ENCODE results near the gene CCDC40. TPM values are rescaled to one million over a fixed set of nuclear protein-coding genes. Genes with fewer than 3 reads are reported as not detected.
A peak's percentile ranks its signal among the peaks of the same experiment; 100 is the strongest.

CCDC40 gene
- total RNA-seq, 2 experiments from 2014 or later = 0.20 to 0.84 TPM

DNA sequence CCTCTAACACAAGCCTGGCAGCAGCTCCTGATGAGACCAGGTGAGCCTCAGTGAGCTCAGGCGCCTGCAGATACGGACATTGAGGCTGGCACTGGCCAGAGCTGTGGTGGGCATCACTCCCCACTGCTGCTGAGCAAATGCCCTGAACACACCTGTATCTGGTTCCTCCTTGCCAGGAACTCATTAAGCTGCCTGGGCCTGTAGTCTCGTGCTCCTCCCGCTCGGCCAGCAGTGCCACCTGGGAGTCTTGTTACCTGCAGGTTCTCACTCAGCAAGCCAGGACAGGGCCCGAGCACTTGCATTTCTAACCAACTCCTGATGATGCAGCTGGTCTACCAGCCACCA, 97.2 kb downstream of the CCDC40 start:
- CTCF ChIA-PET = interaction anchor here (0.6 to 2.0 kb wide), 4 partner anchors 8 to 235 kb away, joined by 3 to 8 read pairs (median 4); partner anchors contain the start of gene GAA
- no peak for ATAC-seq

DNA sequence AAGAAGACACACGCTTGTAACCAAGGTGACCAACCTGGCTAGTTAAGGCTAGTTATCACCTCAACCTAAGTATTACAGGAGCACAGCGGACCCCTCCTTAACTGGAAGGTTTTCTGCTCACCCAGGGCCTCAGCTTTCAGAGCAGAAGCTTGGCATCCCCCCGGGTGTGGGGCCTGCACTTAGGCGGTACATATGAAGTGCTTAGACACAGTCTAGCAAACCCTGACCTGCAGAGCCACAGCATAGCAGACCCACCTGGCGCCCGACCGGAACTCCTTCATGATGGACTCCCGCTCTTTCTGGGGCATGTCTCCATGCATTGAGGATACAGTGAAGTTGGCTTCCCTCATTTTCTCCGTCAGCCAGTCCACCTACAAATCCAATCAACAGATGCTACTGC, 100.7 kb downstream of the CCDC40 start:
- ATAC-seq = no peak
- CTCF ChIA-PET = no interaction called here
- H3K9me3 Mint-ChIP-seq (ENCODE audit: low read depth) = no peaks in the 10 kb centered on the region
- no peak overlapping the region for H3K27ac Mint-ChIP-seq
- no peaks in the 10 kb centered on the region for H3K27me3 Mint-ChIP-seq
- DNase-seq = peak; percentile 33
- peaks cover 68% of the 10 kb centered on the region for H3K36me3 Mint-ChIP-seq
- H3K4me1 Mint-ChIP-seq = peaks cover 1% of the 10 kb centered on the region
- no peak overlapping the region for H3K4me3 Mint-ChIP-seq

More for the DNA sequence above, 97.2 kb downstream of the CCDC40 start:
- Mint-ChIP-seq H3K27ac (no peak overlapping the region), H3K4me3 (no peak overlapping the region), H3K36me3 (peaks cover 43% of the 10 kb centered on the region), H3K9me3 (ENCODE audit: low read depth) (no peaks in the 10 kb centered on the region), H3K4me1 (no peaks in the 10 kb centered on the region), H3K27me3 (peaks cover 13% of the 10 kb centered on the region)
- DNase-seq = peak; percentile 38

DNA sequence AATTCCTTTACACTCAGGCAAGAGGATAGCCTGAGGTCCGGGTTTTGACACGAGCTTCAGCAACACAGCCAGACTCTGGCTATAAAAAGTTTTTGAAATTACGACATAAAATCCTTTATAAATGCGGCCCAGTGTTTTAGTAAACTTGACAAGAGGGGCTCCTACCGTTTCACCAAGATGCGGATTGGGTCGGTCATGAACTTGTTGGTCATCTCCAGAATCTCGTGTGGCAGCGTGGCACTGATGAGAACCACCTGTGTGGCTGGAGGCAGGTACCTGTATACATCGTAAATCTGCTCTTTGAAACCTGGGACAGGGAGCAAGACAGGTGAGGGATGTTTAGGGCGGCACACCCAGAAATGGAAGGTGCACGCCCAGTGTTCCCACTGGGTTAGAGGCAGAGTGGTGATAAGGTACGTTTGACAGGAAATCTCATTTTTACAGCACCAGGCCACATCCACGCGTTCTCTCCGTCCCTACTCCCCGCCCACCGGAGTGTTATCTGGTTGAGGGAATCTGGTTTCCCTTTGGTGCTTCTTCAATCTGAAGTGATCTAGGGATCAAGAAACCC, 102.5 kb downstream of the CCDC40 start:
- no peak overlapping the region for H3K4me3 Mint-ChIP-seq
- DNase-seq (peak; percentile 36), ATAC-seq (no peak)
- H3K27me3 Mint-ChIP-seq = no peaks in the 10 kb centered on the region
- peaks cover 71% of the 10 kb centered on the region for H3K36me3 Mint-ChIP-seq
- H3K4me1 Mint-ChIP-seq = peaks cover 9% of the 10 kb centered on the region
- CTCF ChIA-PET = no interaction called here
- no peaks in the 10 kb centered on the region for H3K9me3 Mint-ChIP-seq (ENCODE audit: low read depth)
- H3K27ac Mint-ChIP-seq = no peak overlapping the region

DNA sequence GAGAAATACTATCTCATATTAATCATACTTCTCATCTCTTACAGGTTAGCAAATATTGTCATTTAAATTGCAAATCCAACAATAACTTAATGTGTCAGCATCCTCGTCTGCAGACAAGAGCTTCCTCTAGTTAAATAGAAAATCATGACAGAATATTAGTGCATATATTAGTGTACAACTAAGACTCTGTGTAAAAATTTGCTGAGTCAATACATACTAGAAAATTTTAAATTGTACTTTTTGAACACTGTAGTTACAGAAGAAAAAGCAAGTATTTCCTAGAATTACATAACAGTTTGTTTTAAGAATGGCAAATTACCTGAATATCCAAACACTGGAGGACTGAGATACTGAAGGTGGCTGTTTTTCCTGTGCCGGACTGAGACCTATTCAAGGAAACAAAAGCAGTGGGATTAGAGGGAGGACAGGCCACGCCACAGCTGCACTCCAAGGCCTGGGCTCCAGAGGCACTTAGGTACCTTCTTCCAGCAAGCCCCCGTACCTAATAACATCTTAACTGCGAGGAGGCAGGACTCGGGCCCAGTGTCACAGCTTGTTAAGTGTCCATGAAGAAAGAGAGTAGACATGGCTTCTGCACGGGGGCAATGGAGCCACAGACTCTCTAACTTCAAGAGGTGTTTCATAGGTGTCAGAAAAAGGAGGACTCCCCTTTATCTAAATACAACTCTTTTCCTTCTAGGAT, 105.2 kb downstream of the CCDC40 start:
- Mint-ChIP-seq H3K27ac (no peak overlapping the region), H3K4me1 (peaks cover 31% of the 10 kb centered on the region)
- CTCF ChIA-PET = interaction anchor here (3.1 kb wide), 1 partner anchor 40 kb away, joined by 22 read pairs; the partner anchor contains the start of gene GAA

DNA sequence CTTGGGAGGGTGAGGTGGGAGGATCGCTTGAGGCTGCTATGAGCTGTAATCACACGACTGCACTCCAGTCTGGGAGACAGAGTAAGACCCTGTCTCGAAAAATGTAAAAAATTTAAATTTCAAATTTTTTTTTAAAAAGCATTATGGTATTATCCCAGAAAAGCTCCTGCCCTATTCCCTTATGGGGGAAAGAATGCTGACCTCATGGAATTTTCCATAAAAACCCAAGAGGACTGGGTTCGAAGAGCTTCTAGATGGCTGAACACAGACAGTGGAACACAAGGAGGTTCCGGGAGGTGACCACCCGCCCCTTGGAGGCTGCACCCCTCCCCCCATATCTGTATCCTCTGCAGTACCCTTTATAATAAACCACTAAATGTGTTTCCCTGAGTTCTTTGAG, 106.5 kb downstream of the CCDC40 start:
- H3K9me3 Mint-ChIP-seq (ENCODE audit: low read depth) = no peaks in the 10 kb centered on the region
- CTCF ChIA-PET = interaction anchor here (0.6 to 3.1 kb wide), 4 partner anchors 42 to 193 kb away, joined by 3 to 22 read pairs (median 3); partner anchors contain the start of gene GAA
- no peak overlapping the region for H3K4me3 Mint-ChIP-seq
- H3K27me3 Mint-ChIP-seq = no peaks in the 10 kb centered on the region
- peaks cover 60% of the 10 kb centered on the region for H3K36me3 Mint-ChIP-seq
- peaks cover 36% of the 10 kb centered on the region for H3K4me1 Mint-ChIP-seq
- DNase-seq (no peak), ATAC-seq (no peak)
- H3K27ac Mint-ChIP-seq = no peak overlapping the region

More for the DNA sequence above, 105.2 kb downstream of the CCDC40 start:
- DNase-seq = no peak
- no peaks in the 10 kb centered on the region for H3K9me3 Mint-ChIP-seq (ENCODE audit: low read depth)
- H3K36me3 Mint-ChIP-seq = peaks cover 70% of the 10 kb centered on the region
- ATAC-seq = no peak
- H3K4me3 Mint-ChIP-seq = no peak overlapping the region
- H3K27me3 Mint-ChIP-seq = no peaks in the 10 kb centered on the region

DNA sequence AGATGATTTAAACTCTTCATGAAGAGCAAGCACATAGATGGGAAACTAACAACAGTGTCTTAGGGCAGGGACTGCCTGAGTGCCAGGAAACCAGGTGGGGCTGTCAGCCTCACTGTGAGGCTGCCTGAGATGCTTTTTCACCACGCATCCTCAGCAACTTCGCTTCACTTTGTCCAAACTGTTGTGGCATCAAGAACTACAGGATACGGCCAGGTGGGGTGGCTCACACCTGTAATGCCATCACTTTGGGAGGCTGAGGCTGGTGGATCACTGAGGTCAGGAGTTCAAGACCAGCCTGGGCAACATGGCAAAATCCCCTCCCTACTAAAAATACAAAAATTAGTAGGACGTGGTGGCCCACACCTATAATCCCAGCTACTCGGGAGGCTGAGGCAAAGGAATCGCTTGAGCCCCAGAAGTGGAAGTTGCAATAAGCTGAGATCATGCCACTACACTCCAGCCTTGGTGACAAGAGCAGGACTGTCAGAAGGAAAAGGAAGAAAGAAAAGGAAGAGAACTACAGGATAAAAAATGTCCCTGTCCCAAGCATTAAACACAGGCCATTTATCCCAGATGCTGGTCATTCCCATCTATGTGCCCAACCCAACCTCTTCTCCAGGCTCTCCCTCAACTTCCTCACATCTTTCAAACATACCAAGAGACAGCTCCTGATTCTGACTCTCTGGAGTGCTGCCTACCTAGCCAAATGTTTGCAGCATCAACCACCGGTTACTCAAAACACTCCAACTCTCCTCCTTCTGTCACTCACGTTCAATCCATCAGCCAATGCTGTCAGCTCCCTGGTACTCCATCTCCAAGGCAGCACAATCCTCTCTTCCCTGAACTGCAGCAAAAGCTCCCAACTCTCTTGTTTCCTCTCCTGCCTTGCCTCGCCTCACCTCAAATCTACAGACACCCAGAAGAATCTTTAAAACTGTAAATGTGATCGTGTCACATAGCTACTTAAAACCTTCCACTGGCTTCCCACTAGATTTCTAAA, 108.9 kb downstream of the CCDC40 start:
- Mint-ChIP-seq H3K27ac (peak overlapping the region; percentile 58), H3K4me3 (peak overlapping the region; percentile 81), H3K27me3 (no peaks in the 10 kb centered on the region), H3K36me3 (peaks cover 41% of the 10 kb centered on the region), H3K4me1 (peaks cover 45% of the 10 kb centered on the region), H3K9me3 (ENCODE audit: low read depth) (no peaks in the 10 kb centered on the region)
- ATAC-seq (no peak), DNase-seq (peak; percentile 50)
- CTCF ChIA-PET = interaction anchor here (1.0 to 2.0 kb wide), 9 partner anchors 12 to 139 kb away, joined by 3 to 16 read pairs (median 4); partner anchors contain the start of gene GAA

DNA sequence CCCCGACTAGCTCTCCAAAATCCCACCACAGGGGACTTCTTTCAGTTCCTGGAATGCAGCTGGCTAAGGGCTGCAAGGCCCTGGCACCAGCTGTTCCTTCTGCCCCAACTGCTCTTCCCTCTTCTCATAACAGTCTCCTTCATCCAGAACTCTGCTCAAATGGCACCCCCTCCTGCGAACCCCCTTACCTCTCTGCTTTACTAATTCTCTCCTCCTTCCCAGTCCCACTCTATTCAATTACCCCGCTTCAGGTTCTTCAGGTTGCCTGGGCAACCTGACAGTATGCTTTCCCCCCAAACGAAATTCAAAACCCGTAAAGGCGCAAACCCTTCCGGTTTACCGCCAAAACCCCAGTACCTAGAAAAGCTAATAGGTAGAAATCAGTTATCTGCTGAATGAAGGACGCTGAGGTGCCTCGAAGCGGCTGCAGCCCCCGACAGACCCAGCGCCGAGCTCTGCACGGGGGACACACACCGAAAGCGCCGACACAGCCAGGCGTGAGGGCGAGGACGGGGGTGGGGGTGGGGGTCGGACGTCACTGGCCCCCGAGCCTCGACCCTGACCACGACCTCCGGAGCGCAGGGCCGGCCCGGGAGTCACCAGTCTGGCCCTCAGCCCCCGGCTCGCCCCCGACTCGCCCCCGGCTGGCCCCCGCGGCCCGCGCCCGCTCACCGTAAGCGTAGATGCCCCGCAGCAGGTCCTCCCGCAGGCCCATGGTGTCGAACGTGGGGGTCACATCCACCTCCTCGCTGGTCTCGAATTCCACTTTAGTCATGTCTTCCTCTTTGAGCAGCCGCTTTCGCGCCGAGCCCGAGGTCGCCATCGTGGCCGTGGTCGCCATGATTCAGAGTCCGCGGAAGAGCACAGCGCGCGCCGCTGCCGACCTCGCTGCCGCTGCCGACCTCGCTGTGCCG, 109.9 kb downstream of the CCDC40 start:
- ATAC-seq (peak; percentile 12), DNase-seq (peak; percentile 63)
- H3K4me1 Mint-ChIP-seq = peaks cover 45% of the 10 kb centered on the region
- no peaks in the 10 kb centered on the region for H3K27me3 Mint-ChIP-seq
- peaks cover 2% of the 10 kb centered on the region for H3K9me3 Mint-ChIP-seq (ENCODE audit: low read depth)
- H3K36me3 Mint-ChIP-seq = peaks cover 38% of the 10 kb centered on the region
- H3K4me3 Mint-ChIP-seq = peak overlapping the region; percentile 81
- CTCF ChIA-PET = interaction anchor here (1.0 to 2.0 kb wide), 9 partner anchors 11 to 140 kb away, joined by 3 to 16 read pairs (median 4); partner anchors contain the start of gene GAA
- peak overlapping the region; percentile 95 for H3K27ac Mint-ChIP-seq

DNA sequence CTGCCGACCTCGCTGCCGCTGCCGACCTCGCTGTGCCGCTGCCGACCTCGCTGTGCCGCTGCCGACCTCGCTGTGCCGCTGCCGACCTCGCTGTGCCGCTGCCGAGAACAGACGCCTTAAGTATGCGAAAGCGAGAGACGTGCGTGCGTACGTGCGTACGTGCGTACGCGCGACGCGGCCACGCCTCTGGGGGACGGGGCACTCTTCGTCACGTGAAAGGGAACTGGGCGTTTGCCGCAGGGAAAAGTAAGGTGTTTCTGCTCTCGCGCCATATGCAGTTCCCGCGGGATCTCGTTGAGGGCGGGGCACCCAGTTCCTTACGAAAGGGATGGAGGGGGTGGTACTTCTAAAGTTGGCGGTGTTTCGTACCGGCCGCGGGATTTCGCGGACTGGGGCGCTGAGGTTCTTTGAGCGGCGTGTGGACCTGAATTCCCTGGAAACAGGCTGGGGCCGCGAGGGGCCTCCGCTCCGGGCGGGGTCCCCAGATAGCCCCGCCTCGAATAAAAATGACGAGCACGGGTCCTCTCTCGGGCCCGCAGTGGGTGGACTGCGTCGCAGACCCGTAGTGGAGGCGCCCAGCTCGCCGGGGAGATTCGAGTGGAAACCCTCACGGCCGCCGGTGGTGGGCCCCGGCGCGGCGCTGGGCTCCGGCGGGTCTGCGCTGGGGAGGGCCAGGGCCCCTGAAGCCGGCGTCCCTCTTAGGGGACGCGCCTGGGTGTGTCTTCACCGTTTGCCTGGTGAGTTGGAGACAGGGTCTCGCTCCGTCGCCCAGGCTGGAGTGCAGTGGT, 110.8 kb downstream of the CCDC40 start, which contains the start of gene EIF4A3:
Gene EIF4A3 (minus strand): TSS at position 94 of the 788 bp plus-strand sequence. CDS start 167 bp downstream, outside the sequence.
- H3K27ac Mint-ChIP-seq = peak within 1 kb of the TSS; percentile 95
- peaks cover 47% of the 10 kb centered on the region for H3K4me1 Mint-ChIP-seq
- peaks cover 6% of the 10 kb centered on the region for H3K9me3 Mint-ChIP-seq (ENCODE audit: low read depth)
- ATAC-seq = peak; percentile 82
- CTCF ChIA-PET = interaction anchor here (0.7 to 3.6 kb wide), 4 partner anchors 10 to 65 kb away, joined by 3 to 22 read pairs (median 4); partner anchors contain the start of gene GAA
- H3K27me3 Mint-ChIP-seq = no peaks in the 10 kb centered on the region
- peak; percentile 99 for DNase-seq
- H3K4me3 Mint-ChIP-seq = peak within 1 kb of the TSS; percentile 81
- H3K36me3 Mint-ChIP-seq = peaks cover 31% of the 10 kb centered on the region

Small RNA genes lying within 50 kb of the gene (microRNA-seq; reads per million reads assigned to microRNA genes)
- gene MIR1268B = not detected

Other genes starting within 250 kb of the CCDC40 start
- gene CBX8, start 239.6 kb upstream of the CCDC40 start, total RNA-seq = 1 to 10 TPM; 6.8 to 8.6 TPM
- gene CBX4, start 197.2 kb upstream of the CCDC40 start, total RNA-seq = 10 to 100 TPM; 28.3 to 36.7 TPM
- gene TBC1D16, start 770 bp upstream of the CCDC40 start, total RNA-seq = 1 to 10 TPM; 1.2 to 2.8 TPM
- gene GAA, start 64.9 kb downstream of the CCDC40 start, total RNA-seq = 10 to 100 TPM; 31.9 to 34.7 TPM
- gene EIF4A3, start 110.5 kb downstream of the CCDC40 start, total RNA-seq = 100 to 1,000 TPM; 145 to 161 TPM
- not detected for gene CARD14, start 133.4 kb downstream of the CCDC40 start, total RNA-seq
- gene SGSH, start 183.7 kb downstream of the CCDC40 start, total RNA-seq = 10 to 100 TPM; 15.4 to 22.1 TPM
- 1 to 10 TPM; 4.3 to 8.6 TPM for gene SLC26A11, start 183.8 kb downstream of the CCDC40 start, total RNA-seq
- 1,000 to 10,000 TPM in 1 of 2 experiments, 100 to 1,000 TPM in 1; 597 to 1,208 TPM for gene RNF213, start 224.2 kb downstream of the CCDC40 start, total RNA-seq